Renal pelvis (tissue), 4 donors: ENCODE measurements around the gene FOXD1. TPM values are rescaled to one million over a fixed set of nuclear protein-coding genes. Genes with fewer than 3 reads are reported as not detected.

Experiments
- DNase-seq: peaks from one replicate; pipeline ENCODE4 v3.0.0-alpha.2; 2013
- polyA plus RNA-seq, 3 donors: library from polyadenylated mRNA; unstranded; fragments of 120-200 nt; gene quantifications; one replicate each; pipeline ENCODE4 v1.2.1, GENCODE V29; 2013; ENCODE audit not compliant: insufficient read length in 3 of 3

The FOXD1 gene
- polyA plus RNA-seq, 3 donors = 7.1 to 16.3 (median 11.8) TPM

- peak; percentile 82 for DNase-seq
These were observed 4.6 kb downstream of the FOXD1 start for GRCh38 chr5:73443829-73444498.

DNA sequence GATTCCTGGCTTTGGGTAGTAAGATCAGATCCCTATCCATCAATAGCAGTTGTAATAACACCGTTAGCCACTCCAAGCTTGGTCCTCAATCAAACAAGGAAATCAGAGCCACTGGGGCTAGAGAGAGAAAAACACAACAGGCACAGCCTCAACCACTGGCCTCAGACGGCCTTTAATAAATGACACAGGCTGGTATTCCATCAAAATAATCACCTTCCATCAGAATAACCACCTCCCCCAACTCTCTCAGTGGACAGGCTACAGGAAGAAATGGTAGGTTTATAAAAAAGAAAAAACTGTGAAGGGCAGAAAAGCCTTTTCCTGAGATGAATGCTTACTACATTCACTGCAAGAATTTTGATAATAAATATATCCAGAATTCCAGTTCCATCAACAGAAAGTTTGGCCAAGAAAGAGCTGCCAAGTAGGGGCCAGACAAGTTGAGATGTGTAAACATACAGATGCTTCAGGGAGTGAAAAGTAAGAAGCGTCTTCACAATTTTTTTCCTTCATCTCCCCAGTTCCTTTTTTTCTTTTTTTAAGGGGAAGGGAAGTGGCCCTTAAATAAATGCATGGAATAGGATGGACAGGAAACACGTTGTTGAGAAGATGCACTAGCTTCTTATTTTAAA, 5.5 kb downstream of the FOXD1 start:
- DNase-seq = peak; percentile 68

DNA sequence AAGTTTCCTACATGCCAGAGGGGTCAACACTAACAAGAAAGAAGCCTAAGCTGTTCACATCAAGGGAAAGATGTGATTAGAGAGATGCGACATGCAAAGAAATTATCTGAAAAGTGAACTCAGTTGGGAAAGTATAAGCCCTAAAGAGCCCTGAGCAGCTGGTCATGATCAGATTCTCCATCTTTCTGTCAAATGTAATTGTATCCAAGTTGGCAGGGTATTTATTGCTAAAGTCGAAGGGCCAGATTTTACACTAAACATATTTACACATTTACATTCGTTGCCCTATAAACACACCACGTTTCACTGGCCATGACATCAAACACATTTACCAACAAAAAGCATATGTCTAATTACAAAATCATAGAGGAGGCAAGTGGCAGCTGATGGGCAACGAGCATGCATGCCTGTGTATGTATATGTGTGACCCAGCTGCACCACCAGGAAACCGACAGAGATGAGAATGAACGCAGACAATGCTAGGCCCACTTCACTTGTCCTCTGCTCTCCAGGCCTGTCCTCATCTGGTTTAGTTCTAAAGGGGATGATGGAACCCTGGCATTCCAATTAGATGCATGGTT, 6.3 kb downstream of the FOXD1 start:
- DNase-seq = no peak

DNA sequence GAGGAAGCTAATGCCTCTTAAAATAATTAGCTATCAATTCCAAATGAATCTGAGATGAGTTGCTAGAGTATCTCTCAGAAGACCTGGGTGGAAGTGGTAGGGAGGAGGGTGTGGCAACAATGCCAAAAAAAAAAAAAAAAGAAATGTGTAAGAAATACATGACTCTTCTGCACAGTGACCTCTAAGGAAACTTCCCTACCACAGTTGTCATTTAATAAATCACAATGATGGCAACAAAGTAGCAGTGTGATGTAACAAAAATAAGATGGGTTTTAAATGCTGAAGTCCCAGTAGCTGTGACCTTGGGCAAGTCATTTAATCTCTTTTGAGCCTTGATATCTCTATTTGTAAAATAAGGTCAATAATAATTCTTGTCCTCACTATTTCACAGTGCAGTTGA, 7.2 kb downstream of the FOXD1 start:
- DNase-seq = no peak

- DNase-seq = no peak
These were observed 8.3 kb downstream of the FOXD1 start for GRCh38 chr5:73440262-73440661.

DNA sequence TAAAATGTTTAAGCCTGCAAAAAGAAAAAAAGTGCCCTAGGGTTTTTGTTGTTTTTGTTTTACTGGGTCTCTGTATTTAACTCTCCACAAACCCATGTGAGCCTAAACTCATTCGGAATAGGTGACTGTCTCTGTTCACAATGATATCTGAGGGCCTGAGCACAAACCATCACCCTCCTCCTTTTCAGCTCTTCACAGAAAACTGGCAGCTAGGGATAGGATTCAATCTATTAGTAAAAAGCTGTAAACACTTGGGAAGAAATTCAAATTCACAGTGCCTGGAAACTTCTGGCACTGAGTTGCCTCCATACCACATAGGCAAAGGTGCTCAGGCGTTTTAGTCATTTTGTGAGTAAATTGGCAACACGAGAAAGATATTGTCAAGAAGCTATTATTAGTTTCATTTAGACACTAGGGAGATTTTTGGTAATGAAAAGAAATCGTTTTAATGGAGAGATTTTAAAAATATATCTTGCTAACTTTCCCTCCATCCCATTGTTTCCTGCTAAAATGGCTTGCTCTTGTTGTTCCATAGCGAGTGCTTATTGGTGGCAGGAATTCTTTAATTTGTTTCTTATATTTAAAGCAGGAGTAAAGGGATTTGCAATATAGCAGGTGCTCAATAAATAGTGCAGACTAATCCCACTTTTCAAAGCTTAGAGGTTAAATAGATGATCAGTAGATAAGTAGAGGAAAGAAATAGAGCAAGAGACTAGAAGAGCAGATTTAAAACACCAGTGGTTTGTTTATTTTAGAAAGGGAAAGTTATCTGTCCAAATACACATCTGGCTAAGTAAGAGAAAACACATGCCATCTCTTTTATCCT, 9.7 kb downstream of the FOXD1 start:
- DNase-seq = no peak

GRCh38 chr5:73437777-73438644, 10.6 kb downstream of the FOXD1 start:
- peak; percentile 70 for DNase-seq

DNA sequence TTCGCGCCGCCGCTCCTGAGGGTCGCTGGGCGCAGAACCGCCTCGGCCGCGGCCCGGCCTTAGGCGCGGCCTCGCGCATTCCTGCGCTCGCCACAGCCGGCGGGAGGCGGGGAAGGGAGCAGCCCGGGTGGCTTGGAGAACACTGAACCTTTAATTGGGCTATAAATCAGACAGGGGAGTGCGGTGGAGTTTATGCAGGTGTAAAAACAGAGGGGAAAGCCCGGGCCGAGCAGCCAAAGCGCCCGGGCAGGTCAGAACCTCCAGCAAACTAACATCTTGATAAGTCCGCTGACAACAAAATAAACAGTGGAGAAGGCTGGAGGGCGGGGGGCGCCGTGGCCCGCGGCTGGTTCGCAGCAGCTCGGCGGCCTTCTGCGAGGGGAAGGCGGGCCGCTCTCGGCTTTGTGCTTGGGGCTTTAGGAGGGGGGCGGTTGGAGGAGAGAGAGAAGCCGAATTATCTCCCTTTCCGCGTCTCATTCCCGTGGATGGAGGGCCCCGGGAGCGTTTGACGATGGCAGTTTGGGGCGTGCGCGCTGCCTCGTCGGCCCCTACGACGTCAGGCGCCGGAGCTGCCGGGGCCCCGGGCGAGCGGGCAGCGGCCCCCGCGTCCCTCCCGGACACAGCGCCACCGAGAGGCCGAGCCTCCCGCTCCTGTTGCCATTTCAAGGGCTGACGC, 11.3 kb downstream of the FOXD1 start:
- peak; percentile 95 for DNase-seq

DNA sequence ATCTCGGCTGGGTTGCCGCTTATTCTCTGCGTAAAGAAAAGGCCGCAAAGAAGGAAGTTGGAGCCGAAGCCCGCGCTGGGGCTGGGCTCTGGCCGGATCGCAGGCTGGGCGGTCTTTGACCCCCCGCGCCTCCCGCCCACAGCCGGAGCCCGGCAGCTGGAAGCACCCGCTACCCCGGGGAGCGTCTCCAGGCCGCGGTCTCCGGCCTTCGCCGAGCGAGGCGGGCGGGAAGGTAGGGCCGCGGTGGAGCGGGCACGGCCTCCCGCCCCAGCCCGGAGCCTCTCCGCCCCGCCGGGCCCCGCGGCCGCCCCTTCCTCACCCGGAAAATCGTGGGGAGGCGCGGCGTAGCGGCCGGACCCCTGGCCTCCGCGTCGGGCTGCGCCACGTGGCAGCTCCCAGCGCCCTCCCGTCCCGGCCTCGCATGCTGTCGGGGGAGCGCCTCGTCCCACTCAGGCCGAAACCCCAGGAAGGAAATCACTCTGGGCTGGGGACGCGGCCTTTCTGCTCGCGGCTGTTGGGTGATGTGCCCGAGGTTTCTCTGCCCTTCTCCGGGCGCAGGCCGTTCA, 12.0 kb downstream of the FOXD1 start:
- DNase-seq = no peak

DNA sequence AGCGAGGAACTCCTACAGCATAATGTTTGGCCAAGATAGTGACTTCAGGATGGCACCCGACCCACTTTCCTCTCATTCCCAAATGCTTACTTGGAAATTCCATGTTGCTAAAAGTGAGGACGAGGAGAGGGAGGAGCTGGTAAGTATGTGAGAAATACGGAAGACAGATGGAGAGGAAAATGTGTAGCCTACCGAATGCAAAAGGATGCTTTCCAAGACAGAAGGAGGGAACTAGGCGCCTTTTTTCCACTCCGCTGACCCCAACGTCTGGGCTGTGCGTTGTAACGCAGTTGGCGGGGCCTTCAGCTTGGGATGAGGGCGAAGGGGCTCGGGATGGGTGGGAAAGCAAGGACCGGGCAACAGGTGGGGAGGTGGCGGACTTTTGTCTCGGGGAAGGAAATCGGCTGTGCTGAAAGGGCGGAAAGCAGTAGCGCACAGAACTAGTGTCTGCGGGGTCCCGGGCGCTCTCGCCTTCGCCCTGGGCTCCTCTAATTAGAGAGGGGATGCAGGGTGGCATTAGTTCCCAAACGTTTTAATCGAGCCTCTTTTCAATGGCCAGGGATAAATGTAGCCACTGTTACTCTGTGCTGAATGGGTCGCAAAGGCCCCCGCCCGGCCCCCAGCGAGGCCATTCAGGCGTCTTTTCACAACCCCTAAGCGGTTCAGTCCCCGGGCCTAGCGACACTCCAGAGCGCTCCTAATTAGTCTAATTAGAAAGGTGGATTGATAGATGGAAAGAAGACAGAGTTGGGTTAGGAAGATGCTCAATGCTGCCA, 12.6 kb downstream of the FOXD1 start:
- DNase-seq = no peak

GRCh38 chr5:73434907-73435306, 13.7 kb downstream of the FOXD1 start:
- DNase-seq = no peak

DNA sequence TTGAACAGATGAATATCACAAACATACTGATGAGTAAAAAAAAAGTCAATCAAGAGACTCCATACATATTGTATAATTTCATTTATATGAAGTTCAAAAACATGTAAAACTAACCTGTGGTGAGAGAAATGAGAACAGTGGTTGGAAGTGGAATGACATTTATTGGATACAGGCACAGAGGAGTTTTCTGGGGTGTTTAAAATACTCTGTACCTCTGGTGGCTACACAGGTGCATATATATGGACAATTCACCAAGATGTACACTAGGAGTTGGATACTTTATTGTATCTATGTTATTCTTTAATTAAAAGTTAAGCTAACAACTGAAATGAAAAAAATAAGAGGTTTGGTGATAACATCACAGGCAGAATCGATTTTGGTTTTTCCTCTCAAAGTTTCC, 14.1 kb downstream of the FOXD1 start:
- no peak for DNase-seq

DNA sequence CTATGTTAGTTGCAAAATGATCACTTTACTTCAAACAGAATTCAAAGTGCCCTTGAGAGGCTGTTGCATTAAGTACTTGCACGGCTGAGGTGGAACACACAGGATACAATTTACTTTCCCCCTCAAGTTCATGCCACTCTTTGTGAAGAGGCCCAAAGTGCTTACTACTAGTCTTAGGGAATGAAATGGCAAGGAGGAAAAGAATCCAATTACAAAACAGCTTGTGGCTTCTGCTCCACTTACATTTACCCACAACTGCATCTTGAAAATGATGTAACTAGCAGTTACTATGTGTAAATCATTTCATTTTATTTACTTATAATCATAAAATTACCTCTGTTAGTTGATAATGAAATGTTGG, 14.6 kb downstream of the FOXD1 start:
- DNase-seq = no peak

DNA sequence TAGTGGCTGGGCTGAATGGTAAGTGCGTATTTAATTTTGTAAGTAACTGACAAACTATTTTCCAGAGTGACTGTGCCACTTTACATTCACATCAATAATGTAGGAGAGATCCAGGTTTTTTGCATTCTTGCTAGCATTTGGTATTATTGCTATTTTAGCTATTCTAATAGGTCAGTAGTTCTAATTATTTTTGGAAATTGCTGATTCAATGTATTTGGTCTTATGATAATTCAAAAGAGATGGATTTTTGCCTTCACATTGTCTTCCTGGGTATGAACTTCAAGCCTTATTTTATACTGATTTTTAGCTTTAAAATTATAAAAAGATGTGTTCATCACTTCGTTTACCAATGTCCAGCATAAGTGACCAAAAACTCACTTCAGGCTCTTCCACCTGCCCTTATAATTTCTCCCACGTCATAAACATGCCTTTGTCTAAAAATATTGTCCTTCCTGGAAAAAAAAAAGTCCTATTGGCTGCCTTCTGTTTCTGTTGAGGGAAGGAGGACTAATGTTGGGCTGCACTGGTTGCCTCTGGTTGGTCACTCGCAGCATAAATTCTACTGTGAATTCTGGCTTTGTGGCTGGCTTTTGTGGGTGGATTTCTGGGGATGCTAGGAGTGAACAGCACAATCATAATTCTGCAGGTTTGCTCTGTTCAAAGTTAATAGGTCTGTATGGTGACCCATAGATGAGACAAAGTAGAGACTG, 15.2 kb downstream of the FOXD1 start:
- no peak for DNase-seq

DNA sequence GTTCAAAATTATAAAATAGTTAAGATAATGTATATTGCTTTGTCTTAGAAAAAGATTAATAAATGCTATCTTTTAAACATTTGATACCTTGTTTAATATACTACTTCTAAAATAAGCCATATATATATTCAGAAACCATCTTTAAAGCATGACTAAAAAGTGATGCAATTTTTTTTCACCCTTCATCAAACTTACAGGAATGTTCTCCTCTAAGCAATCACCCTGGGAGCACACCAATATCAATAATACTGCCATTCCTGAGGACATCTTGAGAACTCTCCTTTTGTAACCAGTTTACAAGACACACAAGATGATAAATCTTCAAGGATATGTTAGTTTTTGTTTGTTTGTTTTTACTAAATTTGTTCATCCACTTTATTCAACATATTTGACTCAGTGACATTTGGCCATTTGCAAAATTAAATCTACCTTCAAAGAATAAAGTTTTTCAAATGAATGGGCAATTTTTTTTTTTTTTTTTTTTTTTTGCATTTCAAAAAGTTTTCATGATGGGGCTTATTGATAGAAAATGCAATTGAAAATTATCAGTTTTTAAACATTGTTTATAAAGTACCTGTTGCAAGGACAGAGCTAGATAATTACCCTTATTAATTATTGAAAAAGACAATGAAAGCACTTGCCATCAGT, 17.2 kb downstream of the FOXD1 start:
- DNase-seq = no peak

GRCh38 chr5:73426034-73426433, 22.5 kb downstream of the FOXD1 start:
- DNase-seq = no peak

- DNase-seq = peak; percentile 90
These were observed 24.0 kb downstream of the FOXD1 start for GRCh38 chr5:73424556-73424977.

- no peak for DNase-seq
These were observed 26.4 kb downstream of the FOXD1 start for GRCh38 chr5:73422164-73422563.

DNA sequence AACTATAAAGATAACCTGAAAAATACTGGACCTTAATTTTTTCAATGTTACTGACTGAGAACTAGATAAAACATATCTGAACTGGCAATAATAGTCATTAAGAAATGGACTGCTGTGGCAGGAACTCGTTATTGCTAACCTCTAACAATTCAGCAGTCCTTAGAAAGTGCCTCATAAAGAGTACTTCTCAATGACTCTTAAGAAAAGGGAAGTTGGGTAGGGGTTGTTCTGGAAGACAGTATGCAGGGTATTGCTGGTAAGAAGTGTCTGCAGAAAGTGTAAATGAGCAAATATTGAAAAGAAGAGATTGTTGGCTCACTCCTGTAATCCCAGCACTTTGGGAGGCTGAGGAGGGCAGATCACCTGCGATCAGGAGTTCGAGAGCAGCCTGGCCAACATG, 27.9 kb downstream of the FOXD1 start:
- DNase-seq = no peak
